Ureter (tissue), 1 donor: ENCODE measurements around the gene DNAJC6. TPM values are rescaled to one million over a fixed set of nuclear protein-coding genes. Genes with fewer than 3 reads are reported as not detected.
"Not testable (repeated sequence)": the region's sequence is repeated elsewhere in the genome, so short reads cannot be mapped to it uniquely, and the experiment has no call there.

Experiments used
- DNase-seq: peaks from one replicate; pipeline ENCODE4 v3.0.0-alpha.2; 2020; ENCODE audit warnings: low spot score
- total RNA-seq: library from RNA; stranded (reverse); gene quantifications from one replicate; pipeline ENCODE4 v1.2.4, GENCODE V29; 2023
- donor health status: DM: yes; HTN: yes; CAD: no.

DNAJC6 gene
- 3.4 TPM for total RNA-seq

DNA sequence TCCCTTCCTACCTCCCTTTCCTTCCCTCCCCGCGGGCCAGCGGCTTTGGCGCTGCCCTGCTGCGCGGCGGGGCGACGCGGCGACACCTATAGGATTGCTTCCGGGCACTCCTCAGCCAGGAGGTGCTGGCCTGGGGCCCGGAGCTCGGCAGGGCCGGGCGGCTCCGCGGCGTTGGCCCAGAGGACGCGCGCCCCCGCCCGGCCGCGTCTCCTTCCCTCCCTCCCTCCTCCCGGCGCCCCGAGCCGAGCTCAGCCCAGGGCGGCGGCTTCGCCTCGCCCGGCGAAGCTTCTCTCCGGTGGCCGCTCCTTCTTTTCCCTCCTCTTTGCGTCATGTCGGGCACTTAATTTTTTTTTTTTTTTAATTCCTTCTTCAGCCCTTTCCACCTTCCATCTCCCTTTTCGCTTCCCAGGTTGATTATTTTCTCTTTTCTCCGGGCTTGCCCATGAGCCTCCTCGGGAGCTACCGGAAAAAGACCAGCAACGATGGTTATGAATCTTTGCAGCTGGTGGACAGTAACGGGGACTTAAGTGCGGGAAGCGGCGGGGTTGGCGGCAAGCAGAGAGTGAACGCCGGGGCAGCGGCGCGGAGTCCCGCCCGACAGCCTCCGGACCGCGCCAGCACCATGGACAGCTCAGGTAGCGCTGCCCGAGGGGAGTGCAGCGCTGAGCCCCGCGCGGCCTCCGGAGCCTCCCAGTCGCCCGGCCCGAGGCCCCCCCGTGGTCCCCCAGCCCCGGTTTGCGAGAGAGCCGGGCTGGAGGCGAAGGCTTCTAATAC is at the start of gene DNAJC6:
TSS of gene DNAJC6 (plus strand) at position 240 of the 774 bp plus-strand sequence. CDS start at position 443, 203 bp downstream.
- peak; percentile 66 for DNase-seq

DNA sequence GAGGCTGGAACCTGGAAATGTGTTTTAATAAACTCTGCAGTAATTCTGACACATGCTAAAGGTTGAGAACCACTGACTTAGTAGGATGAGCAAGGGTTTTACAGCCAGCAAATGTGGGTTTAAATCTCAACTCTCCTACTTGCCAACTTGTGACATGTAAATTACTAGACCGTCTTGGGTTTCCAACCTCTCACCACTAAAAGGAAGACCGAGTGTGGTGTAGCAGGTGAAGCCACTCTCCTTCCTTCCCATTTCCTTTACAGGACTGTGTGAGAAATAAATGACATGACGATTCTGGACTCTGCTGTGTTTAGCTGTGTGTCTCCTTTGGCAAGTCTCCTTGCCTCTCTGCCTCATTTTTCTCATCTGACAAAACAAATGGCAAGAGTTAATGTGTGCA is 49.5 kb upstream of the DNAJC6 start:
- no peak for DNase-seq

DNA sequence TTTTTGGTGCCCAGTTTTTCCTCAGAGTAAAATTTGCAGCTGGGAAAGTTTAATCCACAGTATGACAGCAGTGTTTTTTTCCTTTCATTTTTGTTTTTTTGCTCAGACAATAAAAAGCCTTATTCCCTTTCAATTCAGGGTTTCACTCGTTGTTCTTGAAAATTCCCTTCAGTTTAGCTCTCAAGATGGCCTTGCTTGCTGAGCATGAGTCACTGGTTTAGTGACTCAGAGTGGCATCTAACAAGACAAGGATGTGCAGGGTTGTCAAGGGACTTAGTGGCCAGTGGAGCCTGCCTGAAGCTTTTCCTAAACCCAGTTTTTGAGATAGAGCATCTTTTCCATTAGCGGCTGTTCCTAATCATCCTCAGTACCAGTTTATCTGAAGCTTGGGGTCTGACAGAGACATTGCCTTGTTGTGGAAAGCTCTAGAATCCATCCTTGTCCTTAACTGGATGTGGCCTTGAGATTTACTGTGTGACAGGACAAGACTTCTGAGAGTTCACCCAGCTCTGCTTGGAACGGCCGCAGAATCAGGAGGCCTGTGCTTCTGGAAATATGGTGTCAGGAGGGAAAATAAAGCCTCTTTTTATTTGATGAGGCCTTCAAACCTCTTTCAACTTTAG is 48.4 kb upstream of the DNAJC6 start:
- no peak for DNase-seq

DNA sequence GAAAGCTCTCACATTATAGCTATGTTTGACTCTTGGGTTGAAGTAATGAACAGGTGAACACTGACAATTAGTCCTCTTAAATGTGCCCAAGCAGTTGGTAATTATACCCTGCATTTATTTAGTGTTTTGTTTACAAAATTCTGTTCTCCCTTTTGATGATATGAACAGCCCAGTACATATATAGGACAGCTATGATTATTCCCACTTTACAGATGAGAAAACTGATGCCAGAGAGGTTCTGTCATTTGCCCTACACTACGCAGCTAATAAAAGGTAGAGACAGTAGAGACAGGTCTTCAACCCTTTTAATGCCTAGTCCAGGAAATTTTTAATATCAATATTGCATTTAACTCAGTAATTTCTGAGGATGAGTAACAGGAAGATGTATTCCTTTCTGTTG is 46.1 kb upstream of the DNAJC6 start:
- no peak for DNase-seq

DNA sequence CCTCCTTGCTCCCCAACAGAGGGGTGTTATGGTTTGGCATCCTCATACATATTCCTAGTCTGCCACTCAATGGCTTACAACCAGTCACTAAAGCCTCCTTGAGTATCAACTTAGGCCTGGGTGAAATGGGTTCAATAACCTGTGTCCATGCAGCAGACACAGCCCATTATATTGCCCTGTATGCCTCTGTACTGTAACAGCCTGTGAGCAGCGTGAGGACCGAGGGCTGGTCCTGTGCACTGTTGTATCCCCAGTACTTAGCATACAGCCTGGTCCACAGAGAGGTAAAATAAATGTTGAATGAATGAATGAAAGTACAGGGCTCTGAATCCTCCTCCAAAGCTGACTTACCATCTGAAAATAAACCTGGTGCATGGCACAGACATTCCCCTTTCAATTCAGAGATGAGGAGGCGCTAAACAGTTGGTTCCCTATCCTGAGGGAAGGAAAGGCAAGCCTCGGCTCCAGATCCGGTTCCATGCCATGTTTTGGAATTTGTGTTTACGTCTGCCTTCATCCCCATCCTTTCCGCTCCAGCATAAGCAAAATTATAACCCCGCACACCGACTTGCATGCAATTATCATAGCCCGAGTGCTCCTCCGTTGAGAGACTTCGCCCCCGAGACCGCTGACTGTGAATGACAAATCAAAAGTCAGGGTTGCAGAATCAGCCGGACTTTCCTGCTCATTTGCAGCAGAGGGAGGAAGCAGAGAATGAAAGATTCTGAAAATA is 45.0 kb upstream of the DNAJC6 start:
- no peak for DNase-seq

DNA sequence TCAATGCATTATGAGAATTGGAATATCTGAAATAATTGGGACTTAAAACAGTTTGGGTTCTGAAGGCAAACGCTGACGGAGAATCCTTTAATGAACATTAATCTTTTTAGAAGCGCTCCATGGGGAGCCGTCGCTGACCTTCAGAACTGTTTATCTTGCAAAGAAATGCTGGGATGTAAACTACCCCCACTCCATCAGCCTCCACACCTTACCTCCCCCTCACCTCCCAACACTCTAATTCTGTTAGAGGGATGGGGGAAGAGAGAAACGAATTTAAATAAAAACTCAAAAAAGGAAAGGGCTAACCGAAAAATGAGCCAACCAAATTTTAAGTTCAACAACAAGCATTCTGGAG is 44.1 kb upstream of the DNAJC6 start:
- DNase-seq, result no peak

DNA sequence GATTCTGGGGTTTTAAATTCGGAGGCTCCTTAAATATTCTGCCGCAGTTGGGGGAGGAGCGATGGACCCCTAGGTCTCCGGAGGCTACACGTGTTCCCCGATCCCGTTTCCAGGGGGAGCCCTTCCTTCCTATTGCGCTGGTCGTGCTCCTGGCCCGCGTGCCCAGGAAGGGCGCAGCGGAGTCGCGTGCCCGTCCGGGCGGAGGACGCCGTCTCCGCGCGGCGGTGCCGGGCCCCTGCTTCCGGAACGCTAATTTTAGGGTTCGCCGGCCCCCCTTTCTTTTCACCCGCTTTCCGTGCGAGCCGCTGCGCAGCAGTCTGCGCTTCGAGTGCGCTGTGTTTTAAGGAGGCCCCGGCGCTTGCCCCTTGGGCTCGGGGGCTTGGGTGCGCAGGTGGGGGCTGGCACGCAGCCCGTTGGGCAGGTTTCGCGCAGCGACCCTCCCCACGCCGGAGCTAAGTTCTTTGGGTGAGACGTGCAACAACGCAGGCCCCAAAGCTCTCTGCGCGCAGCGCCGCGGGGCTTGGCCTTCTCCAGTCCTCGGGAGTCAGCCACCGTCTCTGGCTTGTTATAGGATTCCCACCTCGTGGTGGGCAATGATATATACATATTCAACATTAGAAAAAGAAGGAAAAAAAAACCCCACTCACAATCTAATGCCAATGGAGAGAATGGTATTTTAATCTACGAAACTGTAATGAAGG is 43.5 kb upstream of the DNAJC6 start:
- no peak for DNase-seq

DNA sequence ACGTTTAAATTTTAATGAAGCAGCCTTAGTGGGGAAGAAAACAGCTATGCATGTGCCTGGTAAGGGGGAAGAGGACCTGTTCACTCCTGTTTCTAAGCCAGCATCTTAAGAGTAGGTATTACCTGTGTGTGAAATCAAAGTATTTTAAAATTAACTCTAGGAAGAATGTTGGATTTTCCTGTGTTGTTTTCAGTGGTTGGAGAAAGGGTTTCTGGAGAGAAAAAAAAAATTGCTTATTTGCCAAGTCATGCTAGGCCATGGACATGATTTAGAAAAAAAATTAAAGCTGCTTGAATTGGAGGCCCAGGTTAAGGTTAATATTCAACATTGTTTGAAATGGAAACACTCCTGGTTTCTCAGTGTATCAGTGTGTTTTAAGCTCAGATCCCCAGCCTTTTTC is 42.9 kb upstream of the DNAJC6 start:
- DNase-seq, result no peak

DNA sequence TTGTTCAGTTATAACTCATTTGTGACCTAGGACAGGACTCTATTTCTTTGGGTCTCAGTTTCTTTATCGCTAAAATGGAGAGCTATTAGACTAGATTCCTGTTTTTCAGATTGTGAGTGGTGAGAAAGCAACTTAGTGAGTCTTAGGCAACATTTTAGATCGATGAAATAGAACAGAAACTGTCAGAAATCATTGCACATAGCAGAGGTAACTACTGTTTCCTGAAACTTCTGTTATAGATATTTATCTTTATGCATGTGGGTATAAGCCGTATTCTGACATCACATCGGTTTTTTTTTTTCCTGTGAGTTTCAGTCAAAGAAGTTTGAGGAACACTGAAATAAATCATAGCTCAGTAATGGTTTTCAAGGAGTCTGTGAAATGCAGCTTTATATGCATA is 42.1 kb upstream of the DNAJC6 start:
- DNase-seq, result no peak

DNA sequence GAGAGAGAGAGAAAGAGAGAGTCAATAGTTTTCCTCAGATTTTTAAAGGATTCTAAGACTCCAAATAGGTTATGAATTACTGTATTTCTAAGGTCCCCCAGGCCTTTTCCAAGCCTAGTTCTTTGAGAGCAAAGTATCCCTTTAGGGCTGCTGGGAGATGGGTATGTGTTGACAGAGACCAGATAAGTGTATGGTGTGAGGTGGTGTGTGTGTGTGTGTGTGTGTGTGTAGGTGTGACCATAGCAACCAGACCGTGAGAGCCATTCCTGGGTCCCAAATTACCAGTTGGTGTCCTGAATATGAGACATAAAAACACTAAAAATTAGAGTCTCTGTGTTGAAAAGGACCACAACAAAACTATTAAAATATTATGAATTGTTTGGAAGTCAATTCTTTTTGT is 41.7 kb upstream of the DNAJC6 start:
- DNase-seq, result no peak

DNA sequence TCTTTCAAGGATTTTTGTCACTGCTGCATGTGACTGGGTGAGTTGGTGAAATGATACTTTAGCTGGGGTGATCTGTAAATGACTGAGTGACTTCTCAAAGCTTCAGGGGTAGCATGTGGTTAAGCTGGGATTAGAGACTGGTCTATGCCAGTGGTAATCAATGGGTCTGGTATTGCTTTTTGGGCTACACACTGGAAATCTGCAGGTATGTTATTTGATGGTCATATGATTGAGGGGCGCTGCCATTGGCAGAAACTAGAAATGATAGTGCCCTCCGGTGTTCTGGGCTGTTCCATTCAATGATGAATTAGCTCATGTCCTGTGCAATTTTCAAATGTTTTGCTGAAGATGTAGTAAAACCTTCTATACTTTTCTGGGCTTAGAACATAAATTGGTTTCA is 39.7 kb upstream of the DNAJC6 start:
- DNase-seq, result no peak

DNA sequence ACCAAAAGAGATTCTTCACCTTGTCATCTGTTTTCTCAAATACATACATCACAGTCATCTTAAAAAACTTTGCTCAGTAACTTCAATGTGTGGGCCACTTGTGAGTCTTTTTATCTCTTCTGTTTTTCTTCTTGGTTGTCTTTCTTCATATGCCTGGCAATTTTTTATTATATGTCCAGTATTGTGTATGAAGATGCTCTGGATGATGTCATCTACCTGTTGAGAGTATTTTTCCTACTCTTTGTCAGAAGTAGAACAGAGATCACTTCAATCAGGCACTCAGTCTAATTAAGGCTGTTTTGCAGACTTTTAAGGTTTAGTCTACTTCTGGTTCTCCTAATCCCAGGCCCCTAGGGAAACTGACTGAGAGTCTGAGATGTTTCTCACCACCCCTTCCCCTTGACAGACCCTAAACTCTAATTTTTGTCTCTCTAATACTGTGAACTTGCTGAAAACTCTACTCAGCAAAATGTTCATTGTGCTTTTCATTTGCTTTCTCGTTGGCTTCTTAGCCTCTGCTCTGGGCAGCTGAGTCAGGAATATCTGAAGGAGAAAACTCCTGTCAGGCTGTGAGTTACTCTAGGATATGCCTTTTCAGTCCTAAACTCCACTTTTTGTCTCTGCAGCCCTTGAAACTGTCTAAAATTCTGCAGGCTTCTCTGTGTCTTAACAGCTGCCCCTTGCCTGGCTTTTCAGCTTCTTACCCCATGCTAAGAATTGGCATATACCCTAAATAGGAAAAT is 33.0 kb upstream of the DNAJC6 start:
- DNase-seq, result no peak

DNA sequence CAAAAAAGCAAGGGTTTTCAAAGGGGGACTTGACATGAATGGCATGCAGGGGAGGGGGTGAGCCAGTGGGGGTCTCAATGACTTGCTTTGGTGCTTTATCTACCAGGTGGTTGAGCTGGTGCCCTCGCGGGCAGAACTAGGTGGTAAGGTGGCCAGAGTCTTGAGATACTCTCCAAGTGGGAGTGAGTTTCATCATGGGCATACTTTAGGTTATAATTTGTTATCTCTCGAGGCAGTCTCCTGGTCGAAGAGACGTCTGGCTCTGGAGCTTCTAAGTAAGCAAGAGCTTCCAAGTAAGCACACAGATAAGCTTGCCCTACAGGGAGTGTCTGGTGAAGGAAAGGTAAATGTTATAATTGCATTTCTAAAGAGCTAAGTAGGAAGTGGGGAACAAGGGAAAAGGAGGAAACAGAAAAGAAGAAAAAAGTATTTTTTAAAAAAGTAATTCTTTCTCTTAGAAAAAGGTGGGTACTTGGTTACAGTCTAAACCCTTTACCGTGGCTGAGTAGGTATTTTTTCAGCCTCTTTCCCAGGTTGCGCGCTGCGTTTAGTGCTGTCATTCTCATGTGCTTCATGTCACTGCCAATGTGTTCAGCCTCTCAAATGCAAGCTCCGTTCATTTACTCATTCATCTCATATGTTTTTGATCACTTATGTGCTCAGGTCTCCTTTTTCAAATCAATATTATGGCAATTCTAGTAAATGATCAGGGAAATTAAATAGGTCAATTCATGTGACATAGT is 31.6 kb upstream of the DNAJC6 start:
- DNase-seq, result no peak

DNA sequence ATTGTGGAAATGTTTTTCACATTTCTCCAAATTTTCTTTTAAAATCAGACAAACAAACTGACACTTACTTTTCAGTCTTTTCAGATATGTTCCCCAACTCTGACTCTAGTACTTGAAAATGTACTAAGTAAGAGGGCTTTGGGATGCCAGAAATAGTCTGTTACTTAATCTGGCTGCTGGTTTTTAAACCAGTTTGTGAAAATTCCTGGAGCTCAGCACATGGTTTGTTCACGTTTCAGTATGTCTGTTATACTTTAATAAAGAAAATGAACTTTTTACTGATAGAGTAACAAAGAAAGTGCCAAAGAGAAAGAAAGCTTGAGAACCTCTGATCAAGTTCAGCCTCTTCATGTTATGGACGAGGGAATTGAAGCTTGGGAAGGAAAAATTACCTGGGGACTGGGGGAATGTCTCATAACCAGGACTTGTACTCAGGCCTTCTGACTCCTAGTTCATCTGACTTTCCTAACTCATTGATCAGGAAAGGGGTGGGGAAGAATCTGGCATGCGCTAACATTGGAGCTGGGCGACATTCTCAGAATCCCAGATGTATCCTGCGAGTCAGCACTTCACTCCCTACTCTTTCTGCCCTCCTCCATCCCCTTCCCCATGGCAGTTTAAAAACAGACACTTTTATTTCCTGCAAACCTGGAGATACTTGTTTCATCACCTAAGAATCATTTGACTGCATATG is 30.8 kb upstream of the DNAJC6 start:
- no peak for DNase-seq

DNA sequence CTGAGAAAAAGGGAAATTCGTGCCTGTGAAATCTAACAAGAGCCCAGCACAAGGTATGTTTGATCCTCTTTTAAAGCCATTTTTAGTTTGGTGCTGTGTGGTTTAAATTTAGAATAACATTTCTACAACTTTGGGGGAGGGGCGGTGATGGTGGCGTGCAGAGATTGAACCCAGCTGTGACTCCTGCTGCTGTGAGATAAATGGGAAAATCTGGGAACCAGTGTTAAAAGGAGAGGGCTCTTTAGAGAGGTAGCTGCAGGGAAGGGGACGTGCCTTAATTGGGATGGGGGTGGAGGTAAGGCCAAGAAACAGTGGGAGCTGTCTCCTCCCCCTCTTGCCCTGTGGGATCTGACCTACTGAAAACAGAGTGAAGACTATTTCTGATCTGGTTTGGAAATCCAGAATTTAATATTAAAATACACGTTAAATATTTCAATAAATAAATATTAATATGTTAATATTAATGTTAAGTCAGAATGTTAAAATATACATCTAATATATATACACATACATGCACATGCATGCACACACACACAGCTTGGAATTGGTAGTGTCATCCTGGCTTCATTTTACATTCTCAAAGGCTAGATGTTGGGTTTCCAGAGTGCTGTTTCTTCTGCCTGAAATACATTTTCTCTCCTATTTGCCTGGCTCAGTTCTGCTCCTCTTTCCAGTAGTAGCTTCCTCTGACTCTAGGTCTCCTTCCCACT is 30.1 kb upstream of the DNAJC6 start:
- DNase-seq, result no peak

DNA sequence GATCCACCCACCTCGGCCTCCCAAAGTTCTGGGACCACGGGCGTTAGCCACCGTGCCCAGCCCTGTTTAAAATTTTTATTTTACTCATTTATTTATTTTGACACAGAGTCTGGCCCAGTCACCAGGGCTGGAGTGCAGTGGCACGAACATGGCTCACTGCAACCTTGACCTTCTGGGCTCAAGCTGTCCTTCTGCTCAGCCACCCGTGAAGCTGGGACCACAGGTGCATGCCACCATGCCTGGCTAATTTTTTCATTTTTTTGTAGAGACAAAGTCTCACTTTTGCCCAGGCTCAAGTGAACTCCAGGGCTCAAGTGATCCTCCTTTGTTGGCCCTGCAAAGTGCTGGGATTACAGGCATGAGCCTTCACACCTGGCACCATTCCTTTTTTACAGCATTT is 27.5 kb upstream of the DNAJC6 start:
- DNase-seq, result no peak

DNA sequence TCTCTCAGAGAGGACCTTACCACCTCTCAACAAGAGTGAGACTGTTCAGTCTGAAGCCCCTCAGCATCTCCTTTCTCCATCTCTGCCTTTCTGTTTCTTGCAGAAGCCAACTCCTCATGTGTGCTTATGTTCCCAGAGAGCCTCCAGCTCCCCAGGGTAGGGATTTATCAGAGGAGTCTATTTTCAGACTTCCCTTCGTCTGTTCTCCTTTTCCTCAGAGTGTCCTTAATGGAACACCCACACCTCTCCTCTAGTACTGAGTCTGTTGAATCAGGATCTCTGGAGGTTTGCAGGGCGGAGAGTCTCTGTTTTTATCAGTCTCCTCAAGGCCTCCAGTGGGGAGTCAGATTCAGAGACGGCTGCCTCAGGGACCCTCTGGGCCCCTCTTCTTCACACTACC is 25.1 kb upstream of the DNAJC6 start:
- DNase-seq, result no peak

DNA sequence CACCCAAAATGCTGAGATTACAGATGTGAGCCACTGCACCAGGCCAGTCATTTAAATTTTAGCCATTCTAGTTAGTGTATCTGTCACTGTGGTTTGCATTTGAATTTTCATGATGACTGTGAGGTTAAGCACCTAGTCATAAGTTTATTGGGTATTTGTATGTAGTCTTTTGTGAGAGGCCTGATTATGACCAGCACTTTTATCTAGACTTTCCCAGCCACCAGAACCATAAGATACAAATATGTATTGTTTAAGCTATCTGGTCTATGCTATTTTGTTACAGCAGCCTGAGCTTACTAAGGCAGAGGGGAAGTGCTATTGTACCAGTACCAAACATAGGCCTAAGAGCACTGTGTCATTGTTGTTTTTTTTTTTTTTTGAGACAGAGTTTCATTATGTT is 19.9 kb upstream of the DNAJC6 start:
- no peak for DNase-seq

DNA sequence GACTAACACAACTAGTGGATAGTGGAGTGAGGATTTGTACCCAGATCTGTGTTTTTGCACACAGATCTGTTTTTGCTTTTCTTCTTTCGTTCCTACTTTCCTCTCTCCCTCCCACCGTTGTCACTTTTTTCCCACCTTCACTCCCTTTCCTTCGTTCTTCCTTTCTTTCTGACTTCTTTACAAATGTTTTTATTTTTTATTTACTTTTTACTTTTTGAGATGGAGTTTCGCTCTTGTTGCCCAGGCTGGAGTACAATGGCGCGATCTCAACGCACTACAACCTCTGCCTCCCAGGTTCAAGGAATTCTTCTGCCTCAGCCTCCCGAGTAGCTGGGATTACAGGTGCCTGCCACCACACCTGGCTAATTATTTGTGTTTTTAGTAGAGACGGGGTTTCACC is 17.5 kb upstream of the DNAJC6 start:
- DNase-seq, result not testable (repeated sequence)
